ENCODE data around the gene RAB39A.
"Not testable (repeated sequence)": the region's sequence is repeated elsewhere in the genome, so short reads cannot be mapped to it uniquely, and the experiment has no call there.

RAB39A gene

GRCh38 chr11:107912415-107912814, 15.8 kb upstream of the RAB39A start:
- WGBS (ENCODE audit: extremely low coverage, insufficient coverage, low lambda C conversion rate): no CpG with 5 or more reads among the region's 38 CpGs
- not testable (repeated sequence) for H3K56ac ChIP-seq (ENCODE audit: low read length)

GRCh38 chr11:107915229-107915628, 13.0 kb upstream of the RAB39A start:
- H3K23ac ChIP-seq (ENCODE audit: low read length): no peak overlapping the region

More at GRCh38 chr11:107912415-107912814, 15.8 kb upstream of the RAB39A start:
- H3K79me1 ChIP-seq (ENCODE audit: low read length); H3K27me3 ChIP-seq (ENCODE audit: insufficient read depth, low read length, poor library complexity); H3K18ac ChIP-seq (ENCODE audit: low read length); H3K79me2 ChIP-seq (ENCODE audit: control insufficient read depth, insufficient read depth, low read length); H3K4me2 ChIP-seq (ENCODE audit: low read length); H4K8ac ChIP-seq (ENCODE audit: low read depth, low read length); H3K4ac ChIP-seq (ENCODE audit: low read depth, low read length); H4K5ac ChIP-seq (ENCODE audit: low read length); H2BK120ac ChIP-seq (ENCODE audit: low read depth, low read length); H2AK5ac ChIP-seq (ENCODE audit: low read length); H2BK15ac ChIP-seq (replicated peaks; ENCODE audit: low read depth); H2BK5ac ChIP-seq (ENCODE audit: low read length); H3K4me3 ChIP-seq (ENCODE audit: low read length); DNase-seq; H3K36me3 ChIP-seq (ENCODE audit: control insufficient read depth, insufficient read depth, low read length); H3K23ac ChIP-seq (ENCODE audit: low read length); H3K9ac ChIP-seq (ENCODE audit: low read length); H3K27ac ChIP-seq (ENCODE audit: low read depth, low read length); H3K4me1 ChIP-seq (ENCODE audit: control insufficient read depth, low read depth, low read length): not testable (repeated sequence)

GRCh38 chr11:107916671-107917241, 11.5 kb upstream of the RAB39A start:
- Histone ChIP-seq H3K4me2 (ENCODE audit: low read length) (no peak overlapping the region), H4K8ac (ENCODE audit: low read depth, low read length) (no peak overlapping the region), H3K23ac (ENCODE audit: low read length) (no peak overlapping the region), H3K79me2 (ENCODE audit: control insufficient read depth, insufficient read depth, low read length) (no peaks in the 10 kb centered on the region), H2BK120ac (ENCODE audit: low read depth, low read length) (no peak overlapping the region), H2BK15ac (replicated peaks; ENCODE audit: low read depth) (no peak overlapping the region), H4K5ac (ENCODE audit: low read length) (no peak overlapping the region), H2AK5ac (ENCODE audit: low read length) (no peak overlapping the region), H3K27me3 (ENCODE audit: insufficient read depth, low read length, poor library complexity) (no peaks in the 10 kb centered on the region), H3K9ac (ENCODE audit: low read length) (no peak overlapping the region), H3K36me3 (ENCODE audit: control insufficient read depth, insufficient read depth, low read length) (no peaks in the 10 kb centered on the region), H3K79me1 (ENCODE audit: low read length) (no peaks in the 10 kb centered on the region), H3K18ac (ENCODE audit: low read length) (no peak overlapping the region), H3K4me1 (ENCODE audit: control insufficient read depth, low read depth, low read length) (no peaks in the 10 kb centered on the region), H2BK5ac (ENCODE audit: low read length) (no peak overlapping the region), H3K4ac (ENCODE audit: low read depth, low read length) (no peak overlapping the region), H3K4me3 (ENCODE audit: low read length) (no peak overlapping the region), H3K56ac (ENCODE audit: low read length) (no peak overlapping the region), H3K27ac (ENCODE audit: low read depth, low read length) (no peak overlapping the region)
- no peak for DNase-seq
- WGBS (ENCODE audit: extremely low coverage, insufficient coverage, low lambda C conversion rate): no CpG with 5 or more reads among the region's 13 CpGs

More at GRCh38 chr11:107915229-107915628, 13.0 kb upstream of the RAB39A start:
- Histone ChIP-seq H3K4me3 (ENCODE audit: low read length) (no peak overlapping the region), H3K79me1 (ENCODE audit: low read length) (no peaks in the 10 kb centered on the region), H3K27ac (ENCODE audit: low read depth, low read length) (no peak overlapping the region), H3K4me2 (ENCODE audit: low read length) (no peak overlapping the region), H3K79me2 (ENCODE audit: control insufficient read depth, insufficient read depth, low read length) (no peaks in the 10 kb centered on the region), H2AK5ac (ENCODE audit: low read length) (no peak overlapping the region), H3K9ac (ENCODE audit: low read length) (no peak overlapping the region), H2BK15ac (replicated peaks; ENCODE audit: low read depth) (no peak overlapping the region), H3K18ac (ENCODE audit: low read length) (no peak overlapping the region), H3K27me3 (ENCODE audit: insufficient read depth, low read length, poor library complexity) (no peaks in the 10 kb centered on the region), H2BK120ac (ENCODE audit: low read depth, low read length) (no peak overlapping the region), H3K4me1 (ENCODE audit: control insufficient read depth, low read depth, low read length) (no peaks in the 10 kb centered on the region), H2BK5ac (ENCODE audit: low read length) (no peak overlapping the region), H3K4ac (ENCODE audit: low read depth, low read length) (no peak overlapping the region), H3K36me3 (ENCODE audit: control insufficient read depth, insufficient read depth, low read length) (no peaks in the 10 kb centered on the region), H3K56ac (ENCODE audit: low read length) (no peak overlapping the region), H4K8ac (ENCODE audit: low read depth, low read length) (no peak overlapping the region), H4K5ac (ENCODE audit: low read length) (no peak overlapping the region)
- WGBS (ENCODE audit: extremely low coverage, insufficient coverage, low lambda C conversion rate): no CpG with 5 or more reads among the region's 5 CpGs
- no peak for DNase-seq

- Histone ChIP-seq H4K8ac (ENCODE audit: low read depth, low read length) (no peak overlapping the region), H3K27ac (ENCODE audit: low read depth, low read length) (no peak overlapping the region), H3K27me3 (ENCODE audit: insufficient read depth, low read length, poor library complexity) (no peaks in the 10 kb centered on the region), H2BK5ac (ENCODE audit: low read length) (no peak overlapping the region), H3K9ac (ENCODE audit: low read length) (no peak overlapping the region), H3K18ac (ENCODE audit: low read length) (no peak overlapping the region), H3K23ac (ENCODE audit: low read length) (no peak overlapping the region), H3K36me3 (ENCODE audit: control insufficient read depth, insufficient read depth, low read length) (no peaks in the 10 kb centered on the region), H3K4me1 (ENCODE audit: control insufficient read depth, low read depth, low read length) (no peaks in the 10 kb centered on the region), H3K4me2 (ENCODE audit: low read length) (no peak overlapping the region), H3K4ac (ENCODE audit: low read depth, low read length) (no peak overlapping the region), H4K5ac (ENCODE audit: low read length) (no peak overlapping the region), H3K4me3 (ENCODE audit: low read length) (no peak overlapping the region), H2BK120ac (ENCODE audit: low read depth, low read length) (no peak overlapping the region), H2BK15ac (replicated peaks; ENCODE audit: low read depth) (no peak overlapping the region), H2AK5ac (ENCODE audit: low read length) (no peak overlapping the region), H3K79me1 (ENCODE audit: low read length) (no peaks in the 10 kb centered on the region), H3K56ac (ENCODE audit: low read length) (no peak overlapping the region), H3K79me2 (ENCODE audit: control insufficient read depth, insufficient read depth, low read length) (no peaks in the 10 kb centered on the region)
- no peak for DNase-seq
- WGBS (ENCODE audit: extremely low coverage, insufficient coverage, low lambda C conversion rate): no CpG with 5 or more reads among the region's 1 CpG
Measured at GRCh38 chr11:107921997-107922396, 6.3 kb upstream of the RAB39A start.

- H3K18ac ChIP-seq (ENCODE audit: low read length); H3K27ac ChIP-seq (ENCODE audit: low read depth, low read length); H3K79me1 ChIP-seq (ENCODE audit: low read length); H3K36me3 ChIP-seq (ENCODE audit: control insufficient read depth, insufficient read depth, low read length); H2AK5ac ChIP-seq (ENCODE audit: low read length); H3K9ac ChIP-seq (ENCODE audit: low read length); H3K4me1 ChIP-seq (ENCODE audit: control insufficient read depth, low read depth, low read length); H3K27me3 ChIP-seq (ENCODE audit: insufficient read depth, low read length, poor library complexity); DNase-seq; H2BK120ac ChIP-seq (ENCODE audit: low read depth, low read length); H3K4ac ChIP-seq (ENCODE audit: low read depth, low read length); H2BK15ac ChIP-seq (replicated peaks; ENCODE audit: low read depth); H3K79me2 ChIP-seq (ENCODE audit: control insufficient read depth, insufficient read depth, low read length); H4K8ac ChIP-seq (ENCODE audit: low read depth, low read length); H3K56ac ChIP-seq (ENCODE audit: low read length); H2BK5ac ChIP-seq (ENCODE audit: low read length); H3K4me3 ChIP-seq (ENCODE audit: low read length); H3K4me2 ChIP-seq (ENCODE audit: low read length); H3K23ac ChIP-seq (ENCODE audit: low read length); H4K5ac ChIP-seq (ENCODE audit: low read length): not testable (repeated sequence)
- no CpG with 5 or more reads among the region's 1 CpG for WGBS (ENCODE audit: extremely low coverage, insufficient coverage, low lambda C conversion rate)
Measured at GRCh38 chr11:107923519-107923918, 4.7 kb upstream of the RAB39A start.

GRCh38 chr11:107924306-107924705, 3.9 kb upstream of the RAB39A start:
- no CpG with 5 or more reads among the region's 2 CpGs for WGBS (ENCODE audit: extremely low coverage, insufficient coverage, low lambda C conversion rate)
- H3K79me1 ChIP-seq (ENCODE audit: low read length): peaks cover 2% of the 10 kb centered on the region
- no peak overlapping the region for H3K4me3 ChIP-seq (ENCODE audit: low read length)

More at GRCh38 chr11:107924306-107924705, 3.9 kb upstream of the RAB39A start:
- no peaks in the 10 kb centered on the region for H3K4me1 ChIP-seq (ENCODE audit: control insufficient read depth, low read depth, low read length)
- H2BK15ac ChIP-seq (replicated peaks; ENCODE audit: low read depth): no peak overlapping the region
- H2BK120ac ChIP-seq (ENCODE audit: low read depth, low read length): no peak overlapping the region
- H3K4me2 ChIP-seq (ENCODE audit: low read length): no peak overlapping the region
- no peak overlapping the region for H3K4ac ChIP-seq (ENCODE audit: low read depth, low read length)
- H2AK5ac ChIP-seq (ENCODE audit: low read length): no peak overlapping the region
- no peak overlapping the region for H3K18ac ChIP-seq (ENCODE audit: low read length)
- H3K23ac ChIP-seq (ENCODE audit: low read length): no peak overlapping the region
- H3K9ac ChIP-seq (ENCODE audit: low read length): no peak overlapping the region
- no peak overlapping the region for H4K5ac ChIP-seq (ENCODE audit: low read length)
- no peak for DNase-seq
- H3K27ac ChIP-seq (ENCODE audit: low read depth, low read length): no peak overlapping the region
- peaks cover 2% of the 10 kb centered on the region for H3K79me2 ChIP-seq (ENCODE audit: control insufficient read depth, insufficient read depth, low read length)
- no peaks in the 10 kb centered on the region for H3K36me3 ChIP-seq (ENCODE audit: control insufficient read depth, insufficient read depth, low read length)
- H3K27me3 ChIP-seq (ENCODE audit: insufficient read depth, low read length, poor library complexity): no peaks in the 10 kb centered on the region
- H4K8ac ChIP-seq (ENCODE audit: low read depth, low read length): no peak overlapping the region
- no peak overlapping the region for H3K56ac ChIP-seq (ENCODE audit: low read length)
- H2BK5ac ChIP-seq (ENCODE audit: low read length): no peak overlapping the region
